ENCODE results near the gene TIGD1. TPM values are rescaled to one million over a fixed set of nuclear protein-coding genes. Genes with fewer than 3 reads are reported as not detected.
"Not testable (repeated sequence)": the region's sequence is repeated elsewhere in the genome, so short reads cannot be mapped to it uniquely, and the experiment has no call there.

Gene TIGD1
- total and polyA plus RNA-seq, 4 donors: 2.0 to 6.0 (median 4.5) TPM

DNA sequence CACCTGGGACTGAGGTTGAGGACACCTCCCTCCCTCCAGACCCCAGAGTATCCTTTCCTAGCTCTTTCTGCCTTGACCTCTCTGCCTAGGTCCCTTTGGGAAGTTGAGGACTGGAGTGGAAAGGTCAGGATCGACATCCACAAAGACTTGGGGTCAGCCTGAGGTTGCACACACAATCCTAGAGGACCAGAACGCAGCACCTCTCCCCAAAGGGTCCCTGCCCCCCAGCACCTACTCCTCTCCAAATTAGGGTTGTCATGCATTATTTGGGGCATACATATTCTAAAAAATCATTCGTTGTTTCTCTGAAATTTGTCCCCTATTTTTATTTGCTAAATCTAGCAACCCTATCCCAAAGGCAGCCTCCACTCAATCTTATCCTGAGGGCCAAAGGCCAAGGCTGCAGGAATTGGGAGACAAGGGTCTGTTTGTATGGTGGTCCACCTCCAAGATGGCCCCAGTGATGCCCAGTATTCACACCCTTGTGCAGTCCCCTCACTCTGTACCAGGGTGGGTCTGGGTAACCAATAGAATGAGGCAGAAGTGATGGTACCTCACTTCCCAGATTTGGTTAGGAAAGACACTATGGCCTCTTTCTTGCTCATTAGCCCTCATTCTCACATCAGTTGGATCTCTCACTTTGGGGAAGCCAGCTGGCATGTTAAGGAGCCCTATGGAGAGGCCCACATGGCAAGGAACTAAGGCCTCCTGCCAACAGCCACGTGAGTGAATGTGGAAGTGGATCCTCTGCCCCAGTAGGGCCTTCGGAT is 14.4 kb downstream of the TIGD1 start:
- H3K4me3 ChIP-seq: no peak overlapping the region
- DNase-seq (no peak), ATAC-seq (ENCODE audit: insufficient read depth, low FRiP score) (no peak)
- 86 to 88% methylated on average over 5 of the region's 5 CpGs for WGBS, 2 donors
- peaks cover 0 to 6% (median 3%) of the 10 kb centered on the region in 4 donors for H3K9me3 ChIP-seq (ENCODE audit: control insufficient read depth in 4 of 4, insufficient read depth in 3 of 4, low read length in 3 of 4)
- peaks cover 0 to 4% (median 0%) of the 10 kb centered on the region in 3 donors for H3K27me3 ChIP-seq (ENCODE audit: control insufficient read depth in 3 of 3, insufficient read depth in 3 of 3, low read length in 2 of 3)
- no peak overlapping the region for H3K27ac ChIP-seq (ENCODE audit: low read depth in 1 of 2, low read length in 1 of 2)
- peaks cover 0 to 6% (median 0%) of the 10 kb centered on the region in 5 donors for H3K4me1 ChIP-seq (ENCODE audit: control insufficient read depth in 5 of 5, insufficient read depth in 5 of 5, low read length in 5 of 5)
- TF ChIP-seq, protein P1, sequence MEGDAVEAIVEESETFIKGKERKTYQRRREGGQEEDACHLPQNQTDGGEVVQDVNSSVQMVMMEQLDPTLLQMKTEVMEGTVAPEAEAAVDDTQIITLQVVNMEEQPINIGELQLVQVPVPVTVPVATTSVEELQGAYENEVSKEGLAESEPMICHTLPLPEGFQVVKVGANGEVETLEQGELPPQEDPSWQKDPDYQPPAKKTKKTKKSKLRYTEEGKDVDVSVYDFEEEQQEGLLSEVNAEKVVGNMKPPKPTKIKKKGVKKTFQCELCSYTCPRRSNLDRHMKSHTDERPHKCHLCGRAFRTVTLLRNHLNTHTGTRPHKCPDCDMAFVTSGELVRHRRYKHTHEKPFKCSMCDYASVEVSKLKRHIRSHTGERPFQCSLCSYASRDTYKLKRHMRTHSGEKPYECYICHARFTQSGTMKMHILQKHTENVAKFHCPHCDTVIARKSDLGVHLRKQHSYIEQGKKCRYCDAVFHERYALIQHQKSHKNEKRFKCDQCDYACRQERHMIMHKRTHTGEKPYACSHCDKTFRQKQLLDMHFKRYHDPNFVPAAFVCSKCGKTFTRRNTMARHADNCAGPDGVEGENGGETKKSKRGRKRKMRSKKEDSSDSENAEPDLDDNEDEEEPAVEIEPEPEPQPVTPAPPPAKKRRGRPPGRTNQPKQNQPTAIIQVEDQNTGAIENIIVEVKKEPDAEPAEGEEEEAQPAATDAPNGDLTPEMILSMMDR (IDR thresholded peaks at IDR 0.05; ENCODE audit: control extremely low read depth, extremely low read depth): no peak
- H3K9ac ChIP-seq (ENCODE audit: insufficient read depth in 1 of 2, low read length in 2 of 2): no peak overlapping the region
- no peaks in the 10 kb centered on the region for H3K36me3 ChIP-seq (ENCODE audit: control insufficient read depth in 4 of 4, insufficient read depth in 4 of 4, low read length in 4 of 4)

DNA sequence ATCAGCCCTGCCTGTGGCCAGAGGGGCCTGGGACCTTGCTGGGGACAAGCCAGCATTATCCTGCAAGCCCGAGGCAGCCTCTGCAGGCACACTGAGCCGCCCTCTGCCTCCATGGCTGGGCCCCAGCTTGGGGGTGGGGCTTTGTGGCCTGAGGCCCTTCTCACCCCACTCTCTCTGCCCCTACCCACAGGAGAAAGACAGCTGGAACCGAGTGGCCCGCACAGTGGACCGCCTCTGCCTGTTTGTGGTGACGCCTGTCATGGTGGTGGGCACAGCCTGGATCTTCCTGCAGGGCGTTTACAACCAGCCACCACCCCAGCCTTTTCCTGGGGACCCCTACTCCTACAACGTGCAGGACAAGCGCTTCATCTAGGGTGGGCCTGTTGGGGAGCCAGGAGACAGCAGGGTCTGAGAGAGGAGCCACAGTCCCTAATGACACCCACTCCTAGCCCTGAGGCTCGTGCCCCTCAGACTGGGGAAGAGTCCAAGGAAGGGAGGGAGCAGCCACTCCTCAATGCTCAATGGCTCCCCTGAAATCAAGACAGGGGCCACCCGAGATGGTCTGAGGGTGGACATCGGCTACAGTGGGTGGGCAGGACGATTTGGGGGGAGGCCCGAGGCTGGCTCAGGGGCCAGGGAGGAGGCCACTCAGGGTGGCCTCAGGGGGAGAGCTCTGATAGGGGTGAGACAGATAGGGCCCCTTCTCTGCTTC is 15.3 kb downstream of the TIGD1 start:
- H3K4me1 ChIP-seq (ENCODE audit: control insufficient read depth in 5 of 5, insufficient read depth in 5 of 5, low read length in 5 of 5): peaks cover 0 to 6% (median 0%) of the 10 kb centered on the region in 5 donors
- H3K9me3 ChIP-seq (ENCODE audit: control insufficient read depth in 4 of 4, insufficient read depth in 3 of 4, low read length in 3 of 4): peaks cover 0 to 6% (median 3%) of the 10 kb centered on the region in 4 donors
- ATAC-seq (ENCODE audit: insufficient read depth, low FRiP score) (no peak), DNase-seq (no peak)
- no peaks in the 10 kb centered on the region for H3K36me3 ChIP-seq (ENCODE audit: control insufficient read depth in 4 of 4, insufficient read depth in 4 of 4, low read length in 4 of 4)
- 75 to 84% methylated on average over 14 of the region's 14 CpGs for WGBS, 2 donors
- H3K9ac ChIP-seq (ENCODE audit: insufficient read depth in 1 of 2, low read length in 2 of 2): no peak overlapping the region
- TF ChIP-seq, protein P1 (IDR thresholded peaks at IDR 0.05; ENCODE audit: control extremely low read depth, extremely low read depth): no peak
- no peak overlapping the region for H3K27ac ChIP-seq (ENCODE audit: low read depth in 1 of 2, low read length in 1 of 2)
- H3K4me3 ChIP-seq: no peak overlapping the region
- H3K27me3 ChIP-seq (ENCODE audit: control insufficient read depth in 3 of 3, insufficient read depth in 3 of 3, low read length in 2 of 3): peaks cover 0 to 4% (median 0%) of the 10 kb centered on the region in 3 donors

DNA sequence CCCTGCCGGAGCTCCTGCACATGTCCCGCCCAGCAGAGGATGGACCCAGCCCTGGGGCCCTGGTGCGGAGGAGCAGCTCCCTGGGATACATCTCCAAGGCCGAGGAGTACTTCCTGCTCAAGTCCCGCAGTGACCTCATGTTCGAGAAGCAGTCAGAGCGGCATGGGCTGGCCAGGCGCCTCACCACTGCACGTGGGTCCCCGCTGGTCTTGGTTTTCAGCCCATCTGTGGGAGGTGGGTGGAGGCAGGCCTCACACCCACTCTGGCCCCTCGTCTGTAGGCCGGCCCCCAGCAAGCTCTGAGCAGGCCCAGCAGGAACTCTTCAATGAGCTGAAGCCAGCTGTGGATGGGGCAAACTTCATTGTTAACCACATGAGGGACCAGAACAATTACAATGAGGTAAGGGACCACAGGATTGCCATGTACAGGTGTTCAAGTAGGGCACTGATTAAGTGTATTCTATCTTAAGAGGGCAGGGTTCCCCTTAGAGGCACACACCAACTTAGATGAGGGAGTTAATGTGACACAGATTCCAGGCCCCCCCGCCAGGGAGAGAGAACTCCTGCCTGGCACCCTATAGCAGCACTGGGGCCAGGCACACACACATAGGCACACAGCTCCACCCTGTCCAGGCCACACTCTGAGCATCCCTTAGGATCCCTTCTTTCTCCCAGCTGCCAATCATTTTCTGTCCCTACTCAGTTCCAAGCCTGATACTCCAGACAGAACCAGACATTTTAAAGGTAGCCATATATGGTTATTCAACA is 16.2 kb downstream of the TIGD1 start:
- peaks cover 0 to 6% (median 3%) of the 10 kb centered on the region in 4 donors for H3K9me3 ChIP-seq (ENCODE audit: control insufficient read depth in 4 of 4, insufficient read depth in 3 of 4, low read length in 3 of 4)
- H3K27me3 ChIP-seq (ENCODE audit: control insufficient read depth in 3 of 3, insufficient read depth in 3 of 3, low read length in 2 of 3): peaks cover 0 to 4% (median 0%) of the 10 kb centered on the region in 3 donors
- TF ChIP-seq, protein P1 (IDR thresholded peaks at IDR 0.05; ENCODE audit: control extremely low read depth, extremely low read depth): no peak
- WGBS, 2 donors: 75 to 84% methylated on average over 13 of the region's 13 CpGs
- no peak overlapping the region for H3K9ac ChIP-seq (ENCODE audit: insufficient read depth in 1 of 2, low read length in 2 of 2)
- H3K36me3 ChIP-seq (ENCODE audit: control insufficient read depth in 4 of 4, insufficient read depth in 4 of 4, low read length in 4 of 4): no peaks in the 10 kb centered on the region
- no peaks in the 10 kb centered on the region for H3K4me1 ChIP-seq (ENCODE audit: control insufficient read depth in 5 of 5, insufficient read depth in 5 of 5, low read length in 5 of 5)
- H3K4me3 ChIP-seq: no peak overlapping the region
- H3K27ac ChIP-seq (ENCODE audit: low read depth in 1 of 2, low read length in 1 of 2): no peak overlapping the region
- peak in 1 of 3 donors; percentile 14 for DNase-seq
- ATAC-seq (ENCODE audit: insufficient read depth, low FRiP score): no peak

DNA sequence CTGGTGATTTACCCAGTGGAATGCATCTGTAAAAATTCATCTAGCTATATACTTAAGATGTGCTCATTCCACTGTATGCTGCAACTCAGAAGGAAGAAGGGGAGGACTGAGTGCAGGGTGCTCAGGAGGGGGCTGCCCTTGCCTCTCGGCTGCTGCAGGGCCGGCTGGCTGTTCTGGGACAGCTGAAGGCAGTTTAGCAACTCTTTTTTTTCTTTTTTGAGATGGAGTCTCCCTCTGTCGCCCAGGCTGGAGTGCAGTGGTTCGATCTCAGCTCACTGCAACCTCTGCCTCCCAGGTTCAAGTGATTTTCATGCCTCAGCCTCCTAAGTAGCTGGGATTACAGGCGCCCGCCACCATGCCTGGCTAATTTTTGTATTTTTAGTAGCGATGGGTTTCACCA is 17.5 kb downstream of the TIGD1 start:
- DNase-seq; H3K36me3 ChIP-seq (ENCODE audit: control insufficient read depth in 4 of 4, insufficient read depth in 4 of 4, low read length in 4 of 4); ATAC-seq (ENCODE audit: insufficient read depth, low FRiP score); H3K9ac ChIP-seq (ENCODE audit: insufficient read depth in 1 of 2, low read length in 2 of 2); H3K4me3 ChIP-seq; H3K27me3 ChIP-seq (ENCODE audit: control insufficient read depth in 3 of 3, insufficient read depth in 3 of 3, low read length in 2 of 3); H3K4me1 ChIP-seq (ENCODE audit: control insufficient read depth in 5 of 5, insufficient read depth in 5 of 5, low read length in 5 of 5); H3K9me3 ChIP-seq (ENCODE audit: control insufficient read depth in 4 of 4, insufficient read depth in 3 of 4, low read length in 3 of 4); H3K27ac ChIP-seq (ENCODE audit: low read depth in 1 of 2, low read length in 1 of 2): not testable (repeated sequence)
- WGBS, 2 donors: 87 to 91% methylated on average over 7 of the region's 7 CpGs
